ENCODE measurements around the gene TPRX2.
A peak's percentile ranks its signal among the peaks of the same experiment; 100 is the strongest.
"Not testable (repeated sequence)": the region's sequence is repeated elsewhere in the genome, so short reads cannot be mapped to it uniquely, and the experiment has no call there.

TPRX2 gene

GRCh38 chr19:47861630-47862029 is 2.6 kb downstream of the TPRX2 start:
- no peak for DNase-seq (ENCODE audit: low read depth)

GRCh38 chr19:47863514-47863936 is 4.5 kb downstream of the TPRX2 start:
- peak; percentile 61 for DNase-seq (ENCODE audit: low read depth)

- no peak for DNase-seq (ENCODE audit: low read depth)
Measured at GRCh38 chr19:47865166-47865565, 6.1 kb downstream of the TPRX2 start.

GRCh38 chr19:47878906-47879305 is 19.9 kb downstream of the TPRX2 start:
- no peak for DNase-seq (ENCODE audit: low read depth)

GRCh38 chr19:47879385-47879784 is 20.4 kb downstream of the TPRX2 start:
- not testable (repeated sequence) for DNase-seq (ENCODE audit: low read depth)

GRCh38 chr19:47881757-47882156 is 22.7 kb downstream of the TPRX2 start:
- DNase-seq (ENCODE audit: low read depth), result no peak

GRCh38 chr19:47882890-47883289 is 23.9 kb downstream of the TPRX2 start:
- no peak for DNase-seq (ENCODE audit: low read depth)

GRCh38 chr19:47885067-47885463 is 26.0 kb downstream of the TPRX2 start:
- DNase-seq (ENCODE audit: low read depth), result no peak

- DNase-seq (ENCODE audit: low read depth), result no peak
Measured at GRCh38 chr19:47886010-47886559, 27.1 kb downstream of the TPRX2 start, which contains the start of gene SULT2A1. SULT2A1 (minus strand) TSS chr19:47886315; CDS start chr19:47886257, 58 bp downstream.

- DNase-seq (ENCODE audit: low read depth), result no peak
Measured at GRCh38 chr19:47890865-47891621, 32.0 kb downstream of the TPRX2 start.

- DNase-seq (ENCODE audit: low read depth), result no peak
Measured at GRCh38 chr19:47891622-47891922, 32.5 kb downstream of the TPRX2 start.

- DNase-seq (ENCODE audit: low read depth), result no peak
Measured at GRCh38 chr19:47891923-47892666, 33.1 kb downstream of the TPRX2 start.

GRCh38 chr19:47895165-47895782 is 36.2 kb downstream of the TPRX2 start:
- no peak for DNase-seq (ENCODE audit: low read depth)

GRCh38 chr19:47896019-47896418 is 37.0 kb downstream of the TPRX2 start:
- DNase-seq (ENCODE audit: low read depth), result no peak

GRCh38 chr19:47896773-47897172 is 37.7 kb downstream of the TPRX2 start:
- no peak for DNase-seq (ENCODE audit: low read depth)

- no peak for DNase-seq (ENCODE audit: low read depth)
Measured at GRCh38 chr19:47897861-47898260, 38.8 kb downstream of the TPRX2 start.

GRCh38 chr19:47899335-47899734 is 40.3 kb downstream of the TPRX2 start:
- no peak for DNase-seq (ENCODE audit: low read depth)

GRCh38 chr19:47901370-47901769 is 42.3 kb downstream of the TPRX2 start:
- no peak for DNase-seq (ENCODE audit: low read depth)

- peak; percentile 19 for DNase-seq (ENCODE audit: low read depth)
Measured at GRCh38 chr19:47909350-47909749, 50.3 kb downstream of the TPRX2 start.

GRCh38 chr19:47910191-47910590 is 51.2 kb downstream of the TPRX2 start:
- DNase-seq (ENCODE audit: low read depth), result not testable (repeated sequence)
